ENCODE data around the gene TJP2.

The TJP2 gene

GRCh38 chr9:69173891-69174615 lies at the start of gene TJP2:
TJP2 (plus strand) TSS chr9:69174277; CDS start chr9:69174373, 96 bp downstream.
- no peak for DNase-seq

GRCh38 chr9:69130456-69131441 lies 43.3 kb upstream of the TJP2 start:
- no peak for DNase-seq

- no peak for DNase-seq
Observed at GRCh38 chr9:69131682-69132081, 42.4 kb upstream of the TJP2 start.

- DNase-seq, result no peak
Observed at GRCh38 chr9:69132361-69132760, 41.7 kb upstream of the TJP2 start.

- DNase-seq, result no peak
Observed at GRCh38 chr9:69134412-69134811, 39.7 kb upstream of the TJP2 start.

GRCh38 chr9:69136185-69136584 lies 37.9 kb upstream of the TJP2 start:
- DNase-seq, result no peak

- DNase-seq, result no peak
Observed at GRCh38 chr9:69136779-69137178, 37.3 kb upstream of the TJP2 start.

GRCh38 chr9:69137311-69137710 lies 36.8 kb upstream of the TJP2 start:
- no peak for DNase-seq

- no peak for DNase-seq
Observed at GRCh38 chr9:69139596-69139995, 34.5 kb upstream of the TJP2 start.

- DNase-seq, result no peak
Observed at GRCh38 chr9:69140123-69140735, 33.8 kb upstream of the TJP2 start.

GRCh38 chr9:69141851-69142250 lies 32.2 kb upstream of the TJP2 start:
- DNase-seq, result no peak

- no peak for DNase-seq
Observed at GRCh38 chr9:69143291-69143690, 30.8 kb upstream of the TJP2 start.

- no peak for DNase-seq
Observed at GRCh38 chr9:69145144-69145715, 28.8 kb upstream of the TJP2 start.

- no peak for DNase-seq
Observed at GRCh38 chr9:69147041-69147834, 26.8 kb upstream of the TJP2 start.

GRCh38 chr9:69149321-69149807 lies 24.7 kb upstream of the TJP2 start:
- DNase-seq, result no peak

- DNase-seq, result no peak
Observed at GRCh38 chr9:69151506-69151905, 22.6 kb upstream of the TJP2 start.

- DNase-seq, result no peak
Observed at GRCh38 chr9:69153707-69154521, 20.2 kb upstream of the TJP2 start.

- DNase-seq, result no peak
Observed at GRCh38 chr9:69155341-69156030, 18.6 kb upstream of the TJP2 start.

- no peak for DNase-seq
Observed at GRCh38 chr9:69157751-69158466, 16.2 kb upstream of the TJP2 start.

GRCh38 chr9:69158471-69158870 lies 15.6 kb upstream of the TJP2 start:
- DNase-seq, result no peak
